Activated CD4-positive, alpha-beta memory T cell treated with anti-CD3 and anti-CD28 coated beads for 36 hours (primary cell): ENCODE measurements around the gene MBNL1. TPM values are rescaled to one million over a fixed set of nuclear protein-coding genes. Genes with fewer than 3 reads are reported as not detected.

Experiments
- CTCF ChIA-PET: fragments of 350-600 bp; sonication (Branson Sonifier 250); formaldehyde crosslinking; loops from one replicate; lab custom pipeline; 2021; ENCODE audit warnings: antibody characterized with exemption, inconsistent platforms; lab: Charles Lee
- POLR2A ChIA-PET: fragments of 350-600 bp; sonication (Branson Sonifier 250); formaldehyde crosslinking; loops from one replicate; lab custom pipeline; 2021; ENCODE audit warnings: antibody characterized with exemption; lab: Charles Lee
- DNase-seq: peaks from one replicate; pipeline ENCODE4 v3.0.0-alpha.2; 2020
- H3K27ac Mint-ChIP-seq: one replicate; pipeline ENCODE4 v1.8.0; 2021; ENCODE audit warnings: mixed read lengths
- H3K27me3 Mint-ChIP-seq: one replicate; pipeline ENCODE4 v1.8.0; 2021; ENCODE audit warnings: mixed read lengths
- H3K36me3 Mint-ChIP-seq: one replicate; pipeline ENCODE4 v1.8.0; 2021; ENCODE audit warnings: mixed read lengths
- H3K4me1 Mint-ChIP-seq: one replicate; pipeline ENCODE4 v1.8.0; 2021; ENCODE audit warnings: low read depth, mixed read lengths
- H3K4me3 Mint-ChIP-seq: one replicate; pipeline ENCODE4 v1.8.0; 2021; ENCODE audit warnings: mild to moderate bottlenecking, mixed read lengths
- H3K9me3 Mint-ChIP-seq: one replicate; pipeline ENCODE4 v1.8.0; 2021; ENCODE audit warnings: mixed read lengths
- intact Hi-C: fragments of 100-400 bp; cut with micrococcal nuclease; formaldehyde crosslinking; loops from one replicate; pipeline ENCODE4 v1.15.1; 2023
- total RNA-seq, 2 experiments: library from RNA; stranded (reverse); gene quantifications; one replicate each; pipeline ENCODE4 v1.2.3, GENCODE V29; 2021

The MBNL1 gene
- 100 to 1,000 TPM; 290 to 302 TPM for total RNA-seq

GRCh38 chr3:152268555-152269055 lies at the start of gene MBNL1:
Gene MBNL1, plus strand, starts transcription at chr3:152268929. Its CDS starts 31,265 bp downstream, at chr3:152300194.
- Mint-ChIP-seq H3K4me3 (peak within 1 kb of the TSS; percentile 84), H3K4me1 (peaks cover 52% of the 10 kb centered on the region), H3K9me3 (no peaks in the 10 kb centered on the region), H3K27ac (peak within 1 kb of the TSS; percentile 84), H3K27me3 (no peaks in the 10 kb centered on the region), H3K36me3 (peaks cover 34% of the 10 kb centered on the region)
- intact Hi-C loops = loop anchor here (1.0 to 10.0 kb wide), 5 partner anchors 10 to 896 kb away; partner anchors contain the start of gene RAP2B
- ChIA-PET POLR2A (interaction anchor here (0.6 to 10.7 kb wide), 22 partner anchors 8 to 1509 kb away, joined by 3 to 130 read pairs (median 6); no protein-coding TSS in a partner anchor), CTCF (interaction anchor here (0.8 to 2.2 kb wide), 7 partner anchors 9 to 175 kb away, joined by 3 to 7 read pairs (median 4); no protein-coding TSS in a partner anchor)
- peak; percentile 93 for DNase-seq

- Mint-ChIP-seq H3K4me3 (peak overlapping the region; percentile 48), H3K27ac (peak overlapping the region; percentile 44), H3K27me3 (no peaks in the 10 kb centered on the region), H3K4me1 (peaks cover 59% of the 10 kb centered on the region), H3K9me3 (no peaks in the 10 kb centered on the region), H3K36me3 (no peaks in the 10 kb centered on the region)
- ChIA-PET CTCF (interaction anchor here (1.4 kb wide), 1 partner anchor 10 kb away, joined by 3 read pairs; no protein-coding TSS in a partner anchor), POLR2A (interaction anchor here (0.6 to 2.2 kb wide), 3 partner anchors 10 to 1000 kb away, joined by 3 to 7 read pairs (median 3); no protein-coding TSS in a partner anchor)
- DNase-seq = no peak
- intact Hi-C loops = no loop called here
Observed at GRCh38 chr3:152219216-152219615, 49.5 kb upstream of the MBNL1 start.

- ChIA-PET CTCF (interaction anchor here (1.1 kb wide), 1 partner anchor 24 kb away, joined by 3 read pairs; no protein-coding TSS in a partner anchor), POLR2A (interaction anchor here (0.6 to 0.9 kb wide), 2 partner anchors 15 to 1001 kb away, joined by 3 read pairs; no protein-coding TSS in a partner anchor)
- no peak for DNase-seq
- peaks cover 62% of the 10 kb centered on the region for H3K4me1 Mint-ChIP-seq
- no peak overlapping the region for H3K4me3 Mint-ChIP-seq
- intact Hi-C loops = no loop called here
- H3K27me3 Mint-ChIP-seq = no peaks in the 10 kb centered on the region
- H3K27ac Mint-ChIP-seq = peak overlapping the region; percentile 44
- no peaks in the 10 kb centered on the region for H3K9me3 Mint-ChIP-seq
- H3K36me3 Mint-ChIP-seq = no peaks in the 10 kb centered on the region
Observed at GRCh38 chr3:152219769-152220255, 48.9 kb upstream of the MBNL1 start.

GRCh38 chr3:152222327-152222726 lies 46.4 kb upstream of the MBNL1 start:
- DNase-seq = no peak
- ChIA-PET POLR2A (interaction anchor here (0.6 kb wide), 1 partner anchor 9 kb away, joined by 4 read pairs; no protein-coding TSS in a partner anchor), CTCF (interaction anchor here (1.3 kb wide), 1 partner anchor 22 kb away, joined by 4 read pairs; no protein-coding TSS in a partner anchor)
- intact Hi-C loops = loop anchor here (1.0 to 2.0 kb wide), 4 partner anchors 8 to 19 kb away; no protein-coding TSS in a partner anchor
- H3K27me3 Mint-ChIP-seq = no peaks in the 10 kb centered on the region
- no peaks in the 10 kb centered on the region for H3K9me3 Mint-ChIP-seq
- H3K4me1 Mint-ChIP-seq = peaks cover 72% of the 10 kb centered on the region
- peak overlapping the region; percentile 77 for H3K27ac Mint-ChIP-seq
- H3K4me3 Mint-ChIP-seq = peak overlapping the region; percentile 42
- no peaks in the 10 kb centered on the region for H3K36me3 Mint-ChIP-seq

GRCh38 chr3:152225201-152225600 lies 43.5 kb upstream of the MBNL1 start:
- ChIA-PET POLR2A (interaction anchor here (1.6 kb wide), 1 partner anchor 43 kb away, joined by 3 read pairs; the partner anchor contains the start of gene MBNL1), CTCF (no interaction called here)
- Mint-ChIP-seq H3K36me3 (no peaks in the 10 kb centered on the region), H3K27me3 (no peaks in the 10 kb centered on the region), H3K9me3 (no peaks in the 10 kb centered on the region), H3K4me3 (no peak overlapping the region), H3K4me1 (peaks cover 64% of the 10 kb centered on the region), H3K27ac (no peak overlapping the region)
- intact Hi-C loops = no loop called here
- DNase-seq = no peak

GRCh38 chr3:152226176-152226575 lies 42.6 kb upstream of the MBNL1 start:
- ChIA-PET POLR2A (no interaction called here), CTCF (no interaction called here)
- intact Hi-C loops = no loop called here
- DNase-seq = no peak
- H3K36me3 Mint-ChIP-seq = no peaks in the 10 kb centered on the region
- H3K27ac Mint-ChIP-seq = no peak overlapping the region
- no peaks in the 10 kb centered on the region for H3K9me3 Mint-ChIP-seq
- H3K27me3 Mint-ChIP-seq = no peaks in the 10 kb centered on the region
- H3K4me3 Mint-ChIP-seq = no peak overlapping the region
- H3K4me1 Mint-ChIP-seq = peaks cover 67% of the 10 kb centered on the region

- intact Hi-C loops = no loop called here
- H3K9me3 Mint-ChIP-seq = no peaks in the 10 kb centered on the region
- no peak overlapping the region for H3K4me3 Mint-ChIP-seq
- H3K4me1 Mint-ChIP-seq = peaks cover 65% of the 10 kb centered on the region
- no peaks in the 10 kb centered on the region for H3K27me3 Mint-ChIP-seq
- POLR2A ChIA-PET = no interaction called here
- no peak overlapping the region for H3K27ac Mint-ChIP-seq
- DNase-seq = no peak
- CTCF ChIA-PET = no interaction called here
- no peaks in the 10 kb centered on the region for H3K36me3 Mint-ChIP-seq
Observed at GRCh38 chr3:152227027-152227426, 41.7 kb upstream of the MBNL1 start.

GRCh38 chr3:152229692-152230091 lies 39.0 kb upstream of the MBNL1 start:
- Mint-ChIP-seq H3K4me3 (no peak overlapping the region), H3K4me1 (peaks cover 68% of the 10 kb centered on the region), H3K27ac (no peak overlapping the region), H3K27me3 (no peaks in the 10 kb centered on the region), H3K9me3 (no peaks in the 10 kb centered on the region), H3K36me3 (no peaks in the 10 kb centered on the region)
- POLR2A ChIA-PET = no interaction called here
- CTCF ChIA-PET = no interaction called here
- intact Hi-C loops = no loop called here
- DNase-seq = no peak

- intact Hi-C loops = no loop called here
- no peak overlapping the region for H3K4me3 Mint-ChIP-seq
- peaks cover 67% of the 10 kb centered on the region for H3K4me1 Mint-ChIP-seq
- CTCF ChIA-PET = no interaction called here
- peak overlapping the region; percentile 43 for H3K27ac Mint-ChIP-seq
- no peaks in the 10 kb centered on the region for H3K9me3 Mint-ChIP-seq
- no peaks in the 10 kb centered on the region for H3K36me3 Mint-ChIP-seq
- DNase-seq = no peak
- H3K27me3 Mint-ChIP-seq = no peaks in the 10 kb centered on the region
- POLR2A ChIA-PET = no interaction called here
Observed at GRCh38 chr3:152230370-152230769, 38.4 kb upstream of the MBNL1 start.

- H3K4me1 Mint-ChIP-seq = peaks cover 70% of the 10 kb centered on the region
- no peak for DNase-seq
- intact Hi-C loops = loop anchor here (1.0 kb wide), 1 partner anchor 10 kb away; no protein-coding TSS in a partner anchor
- no peak overlapping the region for H3K4me3 Mint-ChIP-seq
- H3K27ac Mint-ChIP-seq = peak overlapping the region; percentile 68
- POLR2A ChIA-PET = no interaction called here
- CTCF ChIA-PET = no interaction called here
- H3K36me3 Mint-ChIP-seq = no peaks in the 10 kb centered on the region
- H3K9me3 Mint-ChIP-seq = no peaks in the 10 kb centered on the region
- no peaks in the 10 kb centered on the region for H3K27me3 Mint-ChIP-seq
Observed at GRCh38 chr3:152232001-152232400, 36.7 kb upstream of the MBNL1 start.

GRCh38 chr3:152232679-152233078 lies 36.0 kb upstream of the MBNL1 start:
- H3K27ac Mint-ChIP-seq = peak overlapping the region; percentile 80
- ChIA-PET POLR2A (interaction anchor here (1.3 kb wide), 1 partner anchor 23 kb away, joined by 4 read pairs; no protein-coding TSS in a partner anchor), CTCF (interaction anchor here (1.5 kb wide), 1 partner anchor 161 kb away, joined by 3 read pairs; no protein-coding TSS in a partner anchor)
- peaks cover 2% of the 10 kb centered on the region for H3K9me3 Mint-ChIP-seq
- peak overlapping the region; percentile 34 for H3K4me3 Mint-ChIP-seq
- H3K27me3 Mint-ChIP-seq = no peaks in the 10 kb centered on the region
- no peak for DNase-seq
- H3K4me1 Mint-ChIP-seq = peaks cover 76% of the 10 kb centered on the region
- intact Hi-C loops = loop anchor here (1.0 kb wide), 2 partner anchors 9 to 10 kb away; no protein-coding TSS in a partner anchor
- H3K36me3 Mint-ChIP-seq = peaks cover 2% of the 10 kb centered on the region
